Measurements from ENCODE around the gene GABBR2.
"Not testable (repeated sequence)": the region's sequence is repeated elsewhere in the genome, so short reads cannot be mapped to it uniquely, and the experiment has no call there.

The GABBR2 gene

GRCh38 chr9:98684816-98685215 is 23.9 kb downstream of the GABBR2 start:
- not testable (repeated sequence) for DNase-seq (ENCODE audit: low read depth)

- no peak for DNase-seq (ENCODE audit: low read depth)
These were observed 30.4 kb downstream of the GABBR2 start for GRCh38 chr9:98678244-98678842.

GRCh38 chr9:98673681-98674080 is 35.1 kb downstream of the GABBR2 start:
- no peak for DNase-seq (ENCODE audit: low read depth)

GRCh38 chr9:98667005-98667640 is 41.6 kb downstream of the GABBR2 start:
- no peak for DNase-seq (ENCODE audit: low read depth)

GRCh38 chr9:98665501-98665900 is 43.2 kb downstream of the GABBR2 start:
- no peak for DNase-seq (ENCODE audit: low read depth)

- no peak for DNase-seq (ENCODE audit: low read depth)
These were observed 48.2 kb downstream of the GABBR2 start for GRCh38 chr9:98660541-98660940.

GRCh38 chr9:98658951-98659351 is 49.8 kb downstream of the GABBR2 start:
- DNase-seq (ENCODE audit: low read depth) = no peak

- no peak for DNase-seq (ENCODE audit: low read depth)
These were observed 50.8 kb downstream of the GABBR2 start for GRCh38 chr9:98657897-98658296.

GRCh38 chr9:98656511-98656910 is 52.2 kb downstream of the GABBR2 start:
- DNase-seq (ENCODE audit: low read depth) = no peak

GRCh38 chr9:98655428-98655827 is 53.3 kb downstream of the GABBR2 start:
- DNase-seq (ENCODE audit: low read depth) = not testable (repeated sequence)

GRCh38 chr9:98654247-98654646 is 54.5 kb downstream of the GABBR2 start:
- DNase-seq (ENCODE audit: low read depth) = no peak

GRCh38 chr9:98652741-98653140 is 56.0 kb downstream of the GABBR2 start:
- DNase-seq (ENCODE audit: low read depth) = no peak

- DNase-seq (ENCODE audit: low read depth) = no peak
These were observed 56.4 kb downstream of the GABBR2 start for GRCh38 chr9:98652302-98652701.

- DNase-seq (ENCODE audit: low read depth) = no peak
These were observed 61.5 kb downstream of the GABBR2 start for GRCh38 chr9:98647236-98647635.

GRCh38 chr9:98644011-98644410 is 64.7 kb downstream of the GABBR2 start:
- no peak for DNase-seq (ENCODE audit: low read depth)

- no peak for DNase-seq (ENCODE audit: low read depth)
These were observed 65.9 kb downstream of the GABBR2 start for GRCh38 chr9:98642661-98643312.

GRCh38 chr9:98641695-98642094 is 67.0 kb downstream of the GABBR2 start:
- DNase-seq (ENCODE audit: low read depth) = no peak

- DNase-seq (ENCODE audit: low read depth) = no peak
These were observed 68.3 kb downstream of the GABBR2 start for GRCh38 chr9:98640394-98640793.

- DNase-seq (ENCODE audit: low read depth) = no peak
These were observed 69.6 kb downstream of the GABBR2 start for GRCh38 chr9:98639133-98639532.

GRCh38 chr9:98637381-98637780 is 71.4 kb downstream of the GABBR2 start:
- no peak for DNase-seq (ENCODE audit: low read depth)

GRCh38 chr9:98635374-98635773 is 73.4 kb downstream of the GABBR2 start:
- DNase-seq (ENCODE audit: low read depth) = no peak

- no peak for DNase-seq (ENCODE audit: low read depth)
These were observed 73.9 kb downstream of the GABBR2 start for GRCh38 chr9:98634685-98635336.

- DNase-seq (ENCODE audit: low read depth) = no peak
These were observed 75.9 kb downstream of the GABBR2 start for GRCh38 chr9:98632839-98633238.
